Liver (tissue), 9 donors: ENCODE results near the gene HOXD13. TPM values are rescaled to one million over a fixed set of nuclear protein-coding genes. Genes with fewer than 3 reads are reported as not detected.

ENCODE experiments used
- DNase-seq: peaks from one replicate; pipeline ENCODE4 v3.0.0-alpha.2; 2017; ENCODE audit warnings: low spot score
- H3K27ac ChIP-seq, 2 donors: one replicate each; pipeline ENCODE4 v1.7.0; 2013; ENCODE audit warnings: inconsistent platforms in 2 of 2, low read length in 2 of 2, control low read depth in 1 of 2, low read depth in 1 of 2, mild to moderate bottlenecking in 1 of 2
- H3K27me3 ChIP-seq, 4 donors: one replicate each; pipeline versions ENCODE4 v1.6.1 to v1.7.0; 2013; ENCODE audit warnings: low read length in 3 of 4, inconsistent platforms in 1 of 4, mild to moderate bottlenecking in 1 of 4, moderate library complexity in 1 of 4; ENCODE audit not compliant: control insufficient read depth in 4 of 4, insufficient read depth in 4 of 4
- H3K36me3 ChIP-seq, 4 donors: one replicate each; pipeline versions ENCODE4 v1.6.1 to v1.7.0; 2013; ENCODE audit warnings: low read length in 3 of 4, mild to moderate bottlenecking in 3 of 4, low read depth in 1 of 4, moderate library complexity in 1 of 4; ENCODE audit not compliant: control insufficient read depth in 4 of 4, insufficient read depth in 3 of 4
- H3K4me1 ChIP-seq, 4 donors: one replicate each; pipeline versions ENCODE4 v1.6.1 to v1.7.0; 2013; ENCODE audit warnings: low read length in 3 of 4, mild to moderate bottlenecking in 3 of 4, moderate library complexity in 1 of 4; ENCODE audit not compliant: control insufficient read depth in 4 of 4, insufficient read depth in 4 of 4
- H3K4me3 ChIP-seq, 3 donors: one replicate each; pipeline versions ENCODE4 v1.6.1 to v1.7.0; 2013; ENCODE audit warnings: low read length in 3 of 3, control low read depth in 1 of 3, low read depth in 1 of 3, mild to moderate bottlenecking in 1 of 3
- H3K9ac ChIP-seq, 2 donors: one replicate each; pipeline ENCODE4 v1.7.0; 2013; ENCODE audit warnings: low read length in 2 of 2, mild to moderate bottlenecking in 2 of 2, moderate library complexity in 2 of 2, control low read depth in 1 of 2, low read depth in 1 of 2
- H3K9me3 ChIP-seq, 4 donors: one replicate each; pipeline versions ENCODE4 v1.6.1 to v1.7.0; 2013; ENCODE audit warnings: low read length in 3 of 4; ENCODE audit not compliant: control insufficient read depth in 4 of 4
- ATF3 ChIP-seq: IDR thresholded peaks from 2 replicates; pipeline ENCODE4 v1.6.1; 2016; ENCODE audit warnings: antibody characterized with exemption
- EGR1 ChIP-seq, 2 donors: IDR thresholded peaks; 2 replicates each; pipeline ENCODE4 v1.6.1; 2016 to 2018; ENCODE audit warnings: antibody characterized with exemption in 2 of 2, low read depth in 2 of 2
- FOXA1 ChIP-seq: IDR thresholded peaks from 2 replicates; pipeline ENCODE4 v1.6.1; 2016; ENCODE audit warnings: antibody characterized with exemption
- FOXA2 ChIP-seq: IDR thresholded peaks from 2 replicates; pipeline ENCODE4 v1.6.1; 2016; ENCODE audit warnings: antibody characterized with exemption
- GABPA ChIP-seq, 2 donors: IDR thresholded peaks in 1 of 2; conservative IDR thresholded peaks in 1 of 2; 2 replicates each; pipeline ENCODE4 v1.6.1; 2016; ENCODE audit warnings: antibody characterized with exemption in 2 of 2, mild to moderate bottlenecking in 1 of 2, moderate library complexity in 1 of 2
- HNF4A ChIP-seq, 2 donors: conservative IDR thresholded peaks; 2 replicates each; pipeline ENCODE4 v1.6.1; 2016; ENCODE audit warnings: antibody characterized with exemption in 2 of 2, mild to moderate bottlenecking in 2 of 2
- HNF4G ChIP-seq: IDR thresholded peaks from 2 replicates; pipeline ENCODE4 v1.6.1; 2016; ENCODE audit warnings: antibody characterized with exemption
- JUND ChIP-seq, 2 donors: IDR thresholded peaks; 2 replicates each; pipeline ENCODE4 v1.6.1; 2016; ENCODE audit warnings: antibody characterized with exemption in 2 of 2
- NR2F2 ChIP-seq: IDR thresholded peaks from 2 replicates; pipeline ENCODE4 v1.6.1; 2016; ENCODE audit warnings: antibody characterized with exemption
- RAD21 ChIP-seq, 2 donors: IDR thresholded peaks; 2 replicates each; pipeline ENCODE4 v1.6.1; 2016; ENCODE audit warnings: antibody characterized with exemption in 2 of 2, mild to moderate bottlenecking in 2 of 2
- SP1 ChIP-seq: IDR thresholded peaks from 2 replicates; pipeline ENCODE4 v1.6.1; 2018; ENCODE audit warnings: antibody characterized with exemption, mild to moderate bottlenecking
- TAF1 ChIP-seq: conservative IDR thresholded peaks from 2 replicates; pipeline ENCODE4 v1.6.1; 2016; ENCODE audit warnings: antibody characterized with exemption, mild to moderate bottlenecking
- YY1 ChIP-seq: IDR thresholded peaks from 2 replicates; pipeline ENCODE4 v1.6.1; 2016; ENCODE audit warnings: antibody characterized with exemption, mild to moderate bottlenecking
- ZBTB33 ChIP-seq: IDR thresholded peaks from 2 replicates; pipeline ENCODE4 v1.6.1; 2016; ENCODE audit warnings: antibody characterized with exemption
- WGBS: extraction: QIAGEN DNeasy Blood & Tissue Kit; methylation state at CpG from one replicate; pipeline ENCODE4 v1.1.7; 2013; 5-methylcytosine and 5-hydroxymethylcytosine counted together
- polyA plus RNA-seq, 2 donors: library from polyadenylated mRNA; stranded (reverse) in 1 of 2; unstranded in 1 of 2; fragments of 200-250 nt in 1 of 2; fragments of >200 nt in 1 of 2; fragmentation: Nextera tagmentation in 1 of 2; extraction: Ambion mirVana in 1 of 2; gene quantifications; one replicate each; pipeline versions ENCODE4 v1.2.1 to v1.2.3, GENCODE V29; 2013 to 2015
- total RNA-seq, 2 donors: library from RNA; depleted of rRNA; stranded (reverse); fragments of >200 nt; gene quantifications; one replicate each; pipeline ENCODE4 v1.2.3, GENCODE V29; 2014
- TF ChIP-seq, protein P1 (sequence below): IDR thresholded peaks from 2 replicates; pipeline ENCODE4 v1.6.1; 2016; ENCODE audit warnings: antibody characterized with exemption, mild to moderate bottlenecking
- TF ChIP-seq, protein P2 (sequence below): IDR thresholded peaks from 2 replicates; pipeline ENCODE4 v1.6.1; 2016; ENCODE audit warnings: antibody characterized with exemption
- TF ChIP-seq, protein P3 (sequence below): fragments of 150-350 bp; IDR thresholded peaks from 2 replicates; pipeline ENCODE4 v1.5.1; 2017; ENCODE audit warnings: improper control_type of control experiment, low read depth, low read length; ENCODE audit not compliant: missing input control
- donor health status: healthy.
- donor health status: healthy.
- donor health status: healthy.
- donor health status: healthy.
- donor health status: healthy.

Gene HOXD13
- total and polyA plus RNA-seq, 4 donors, result not detected

DNA sequence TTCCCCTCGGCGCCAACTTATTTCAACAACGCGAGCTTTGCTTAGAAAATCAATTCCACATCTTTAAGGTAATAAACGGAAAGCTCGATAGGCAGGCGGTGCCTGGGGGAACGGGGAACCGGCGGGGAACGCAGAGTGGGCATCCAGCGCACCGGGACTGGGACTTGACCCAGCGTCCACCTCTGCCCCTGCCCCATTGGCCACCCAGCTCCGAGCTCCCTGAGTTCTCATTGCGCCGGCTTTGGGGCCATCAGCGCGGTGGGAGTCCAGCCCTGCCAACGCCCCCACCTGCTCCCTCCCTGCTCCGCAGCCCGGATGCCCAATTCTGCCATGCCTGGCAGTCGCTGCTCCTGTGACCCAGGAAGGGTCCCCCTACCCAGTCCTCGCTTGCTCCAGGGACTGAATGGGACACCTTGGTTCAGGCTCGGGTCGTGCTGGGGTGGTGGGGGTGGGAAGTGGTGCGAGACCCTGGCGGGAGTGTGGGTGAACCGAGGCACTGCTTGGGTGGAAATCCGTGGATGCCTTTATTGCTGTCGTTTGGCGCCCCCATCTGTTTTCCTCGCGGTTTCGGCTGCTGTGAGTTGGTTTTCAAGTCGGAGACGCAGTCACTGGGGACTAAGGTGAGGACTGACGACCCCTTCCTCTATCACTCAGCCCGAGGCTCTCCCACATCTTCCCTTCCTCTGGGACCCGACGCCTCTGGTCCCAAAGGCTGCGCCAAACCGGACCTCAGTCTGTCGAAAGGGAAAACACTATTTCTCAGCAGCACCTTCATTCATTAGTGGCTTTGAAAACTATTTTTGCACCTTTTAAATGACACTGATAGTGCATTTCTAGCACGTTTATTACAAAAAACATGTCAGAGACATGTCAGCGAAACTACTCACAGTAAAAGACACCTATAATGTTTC lies 6.4 kb upstream of the HOXD13 start:
- no peak overlapping the region for H3K4me3 ChIP-seq
- H3K9ac ChIP-seq, result no peak overlapping the region
- H3K4me1 ChIP-seq, result peaks cover 8 to 18% (median 13%) of the 10 kb centered on the region in 4 donors
- peaks cover 0 to 22% (median 2%) of the 10 kb centered on the region in 4 donors for H3K9me3 ChIP-seq
- H3K27ac ChIP-seq, result no peak overlapping the region
- no peak for DNase-seq
- peaks cover 17 to 65% (median 40%) of the 10 kb centered on the region in 4 donors for H3K27me3 ChIP-seq
- H3K36me3 ChIP-seq, result no peaks in the 10 kb centered on the region
- TF ChIP-seq YY1 (no peak), NR2F2 (no peak), FOXA2 (no peak), RAD21 (IDR thresholded peaks at IDR 0.05) (peak; percentile 70 to 77), TAF1 (no peak), HNF4A (conservative IDR thresholded peaks at IDR 0.05) (no peak), JUND (IDR thresholded peaks at IDR 0.05) (no peak), ZBTB33 (no peak)
- TF ChIP-seq, protein P1, sequence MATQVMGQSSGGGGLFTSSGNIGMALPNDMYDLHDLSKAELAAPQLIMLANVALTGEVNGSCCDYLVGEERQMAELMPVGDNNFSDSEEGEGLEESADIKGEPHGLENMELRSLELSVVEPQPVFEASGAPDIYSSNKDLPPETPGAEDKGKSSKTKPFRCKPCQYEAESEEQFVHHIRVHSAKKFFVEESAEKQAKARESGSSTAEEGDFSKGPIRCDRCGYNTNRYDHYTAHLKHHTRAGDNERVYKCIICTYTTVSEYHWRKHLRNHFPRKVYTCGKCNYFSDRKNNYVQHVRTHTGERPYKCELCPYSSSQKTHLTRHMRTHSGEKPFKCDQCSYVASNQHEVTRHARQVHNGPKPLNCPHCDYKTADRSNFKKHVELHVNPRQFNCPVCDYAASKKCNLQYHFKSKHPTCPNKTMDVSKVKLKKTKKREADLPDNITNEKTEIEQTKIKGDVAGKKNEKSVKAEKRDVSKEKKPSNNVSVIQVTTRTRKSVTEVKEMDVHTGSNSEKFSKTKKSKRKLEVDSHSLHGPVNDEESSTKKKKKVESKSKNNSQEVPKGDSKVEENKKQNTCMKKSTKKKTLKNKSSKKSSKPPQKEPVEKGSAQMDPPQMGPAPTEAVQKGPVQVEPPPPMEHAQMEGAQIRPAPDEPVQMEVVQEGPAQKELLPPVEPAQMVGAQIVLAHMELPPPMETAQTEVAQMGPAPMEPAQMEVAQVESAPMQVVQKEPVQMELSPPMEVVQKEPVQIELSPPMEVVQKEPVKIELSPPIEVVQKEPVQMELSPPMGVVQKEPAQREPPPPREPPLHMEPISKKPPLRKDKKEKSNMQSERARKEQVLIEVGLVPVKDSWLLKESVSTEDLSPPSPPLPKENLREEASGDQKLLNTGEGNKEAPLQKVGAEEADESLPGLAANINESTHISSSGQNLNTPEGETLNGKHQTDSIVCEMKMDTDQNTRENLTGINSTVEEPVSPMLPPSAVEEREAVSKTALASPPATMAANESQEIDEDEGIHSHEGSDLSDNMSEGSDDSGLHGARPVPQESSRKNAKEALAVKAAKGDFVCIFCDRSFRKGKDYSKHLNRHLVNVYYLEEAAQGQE, result no peak
- TF ChIP-seq, protein P2, sequence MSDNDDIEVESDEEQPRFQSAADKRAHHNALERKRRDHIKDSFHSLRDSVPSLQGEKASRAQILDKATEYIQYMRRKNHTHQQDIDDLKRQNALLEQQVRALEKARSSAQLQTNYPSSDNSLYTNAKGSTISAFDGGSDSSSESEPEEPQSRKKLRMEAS, result no peak
- TF ChIP-seq, protein P3, sequence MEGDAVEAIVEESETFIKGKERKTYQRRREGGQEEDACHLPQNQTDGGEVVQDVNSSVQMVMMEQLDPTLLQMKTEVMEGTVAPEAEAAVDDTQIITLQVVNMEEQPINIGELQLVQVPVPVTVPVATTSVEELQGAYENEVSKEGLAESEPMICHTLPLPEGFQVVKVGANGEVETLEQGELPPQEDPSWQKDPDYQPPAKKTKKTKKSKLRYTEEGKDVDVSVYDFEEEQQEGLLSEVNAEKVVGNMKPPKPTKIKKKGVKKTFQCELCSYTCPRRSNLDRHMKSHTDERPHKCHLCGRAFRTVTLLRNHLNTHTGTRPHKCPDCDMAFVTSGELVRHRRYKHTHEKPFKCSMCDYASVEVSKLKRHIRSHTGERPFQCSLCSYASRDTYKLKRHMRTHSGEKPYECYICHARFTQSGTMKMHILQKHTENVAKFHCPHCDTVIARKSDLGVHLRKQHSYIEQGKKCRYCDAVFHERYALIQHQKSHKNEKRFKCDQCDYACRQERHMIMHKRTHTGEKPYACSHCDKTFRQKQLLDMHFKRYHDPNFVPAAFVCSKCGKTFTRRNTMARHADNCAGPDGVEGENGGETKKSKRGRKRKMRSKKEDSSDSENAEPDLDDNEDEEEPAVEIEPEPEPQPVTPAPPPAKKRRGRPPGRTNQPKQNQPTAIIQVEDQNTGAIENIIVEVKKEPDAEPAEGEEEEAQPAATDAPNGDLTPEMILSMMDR, result peak; percentile 36
- 3% methylated on average over 46 of the region's 46 CpGs for WGBS

GRCh38 chr2:176087330-176088047 lies 5.0 kb upstream of the HOXD13 start:
- H3K4me3 ChIP-seq, result no peak overlapping the region
- H3K9ac ChIP-seq, result no peak overlapping the region
- H3K27ac ChIP-seq, result no peak overlapping the region
- 22% methylated on average over 29 of the region's 29 CpGs for WGBS
- H3K9me3 ChIP-seq, result peaks cover 0 to 8% (median 0%) of the 10 kb centered on the region in 4 donors
- H3K36me3 ChIP-seq, result no peaks in the 10 kb centered on the region
- peaks cover 19 to 61% (median 40%) of the 10 kb centered on the region in 4 donors for H3K27me3 ChIP-seq
- DNase-seq, result no peak
- peaks cover 8 to 18% (median 12%) of the 10 kb centered on the region in 4 donors for H3K4me1 ChIP-seq
- no peak for TF ChIP-seq RAD21 (IDR thresholded peaks at IDR 0.05)
- TF ChIP-seq, protein P3, result no peak
- no peak for TF ChIP-seq HNF4G
- no peak for TF ChIP-seq EGR1 (IDR thresholded peaks at IDR 0.05; ENCODE audit: low read depth in 2 of 2)
- TF ChIP-seq ATF3, result no peak
- TF ChIP-seq TAF1, result no peak
- TF ChIP-seq NR2F2, result no peak
- no peak for TF ChIP-seq GABPA (IDR thresholded peaks at IDR 0.05 in 1 of 2, conservative IDR thresholded peaks at IDR 0.05 in 1 of 2)
- TF ChIP-seq HNF4A (conservative IDR thresholded peaks at IDR 0.05), result no peak
- TF ChIP-seq JUND (IDR thresholded peaks at IDR 0.05), result no peak
- no peak for TF ChIP-seq YY1
- no peak for TF ChIP-seq SP1
- TF ChIP-seq, protein P2, result no peak
- TF ChIP-seq FOXA1, result no peak
